ENCODE results near the gene MARCHF3. TPM values are rescaled to one million over a fixed set of nuclear protein-coding genes. Genes with fewer than 3 reads are reported as not detected.
"Not testable (repeated sequence)": the region's sequence is repeated elsewhere in the genome, so short reads cannot be mapped to it uniquely, and the experiment has no call there.

Gene MARCHF3
- total RNA-seq, 1 donor from 2014 or later = 26.6 TPM

DNA sequence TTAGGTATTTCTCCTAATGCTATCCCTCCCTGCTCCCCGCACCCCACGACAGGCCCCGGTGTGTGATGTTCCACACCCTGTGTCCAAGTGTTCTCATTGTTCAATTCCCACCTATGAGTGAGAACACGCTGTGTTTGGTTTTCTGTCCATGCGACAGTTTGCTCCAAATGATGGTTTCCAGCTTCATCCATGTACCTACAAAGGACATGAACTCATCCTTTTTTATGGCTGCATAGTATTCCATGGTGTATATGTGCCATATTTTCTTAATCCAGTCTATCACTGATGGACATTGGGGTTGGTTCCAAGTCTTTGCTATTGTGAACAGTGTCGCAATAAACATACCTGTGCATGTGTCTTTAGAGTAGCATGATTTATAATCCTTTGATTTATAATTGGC lies 23.2 kb upstream of the MARCHF3 start:
- ATAC-seq (ENCODE audit: poor library complexity); DNase-seq; intact Hi-C loops (cut with DNase I): not testable (repeated sequence)

DNA sequence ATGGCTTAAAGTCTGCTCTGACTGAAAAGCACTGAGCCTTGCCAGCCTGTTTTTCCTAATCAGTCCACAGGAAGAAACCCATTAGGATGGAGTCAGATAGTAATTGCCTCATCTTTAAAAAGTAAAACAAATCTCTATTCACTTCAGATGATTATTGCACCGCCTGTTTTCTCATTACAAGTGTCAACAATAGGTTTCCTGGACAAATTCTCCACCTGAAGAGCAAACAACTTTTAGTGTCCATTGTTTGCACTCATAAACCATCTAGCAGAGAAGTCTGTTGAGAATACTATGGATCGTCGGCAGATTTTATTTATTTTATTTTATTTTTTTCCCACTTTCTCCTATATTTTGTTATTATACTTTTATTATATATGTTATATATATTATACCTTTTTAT lies 22.7 kb upstream of the MARCHF3 start:
- no peak for DNase-seq
- intact Hi-C loops (cut with DNase I) = no loop called here
- no peak for ATAC-seq (ENCODE audit: poor library complexity)

DNA sequence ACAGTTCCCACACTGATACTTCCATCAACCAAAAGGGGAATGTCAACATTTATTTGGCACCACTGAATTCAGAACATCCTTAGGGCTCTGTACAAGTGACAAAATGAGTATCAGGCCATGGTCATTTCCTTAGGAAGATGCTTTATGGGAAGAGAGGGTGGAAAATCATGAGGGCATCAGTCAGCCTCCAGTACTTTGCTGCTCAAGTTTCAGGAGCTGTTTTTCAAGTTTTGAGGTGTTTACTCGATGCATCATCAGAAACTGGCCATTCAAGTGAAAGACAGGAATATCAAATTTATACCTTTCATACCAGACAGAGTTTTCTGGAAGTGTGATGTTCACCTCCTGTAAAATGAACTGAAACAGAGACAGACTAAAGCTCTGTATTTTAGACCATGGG lies 21.2 kb upstream of the MARCHF3 start:
- intact Hi-C loops (cut with DNase I) = no loop called here
- ATAC-seq (ENCODE audit: poor library complexity) (no peak), DNase-seq (no peak)

DNA sequence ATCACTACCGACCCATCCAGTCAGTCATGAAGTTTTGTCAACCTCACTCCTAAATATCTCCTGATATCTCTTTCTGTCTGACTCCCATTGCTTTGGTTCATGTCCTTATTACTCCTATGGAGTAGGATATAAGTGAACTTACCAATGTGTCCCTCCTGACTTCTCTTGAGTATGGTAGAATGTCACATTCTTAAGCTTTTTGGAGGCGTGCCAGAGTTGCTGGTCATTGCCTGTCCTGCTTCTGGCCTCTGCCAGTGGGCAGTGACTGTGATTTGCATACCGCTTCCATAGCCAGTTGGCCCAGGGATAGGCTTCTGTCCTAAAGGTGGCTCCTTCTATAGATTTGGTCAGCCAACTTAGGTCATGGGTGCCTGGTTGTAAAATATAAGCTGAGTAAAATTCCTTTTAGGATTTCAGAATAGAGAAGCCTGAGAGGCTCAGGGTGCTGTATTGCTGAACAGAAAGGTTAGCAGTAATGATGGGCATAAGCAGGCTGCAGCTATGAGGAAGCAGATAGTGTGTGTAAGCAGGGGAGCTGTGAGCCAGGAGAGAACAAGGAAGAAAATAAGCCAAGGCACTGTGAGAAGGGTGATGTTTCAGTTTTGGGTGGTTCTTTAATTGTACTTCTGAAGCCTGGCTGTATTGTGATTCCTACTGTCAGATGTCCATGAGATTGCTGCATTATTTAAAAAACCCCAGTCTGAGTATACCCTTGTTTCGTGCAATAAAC lies 16.1 kb upstream of the MARCHF3 start:
- DNase-seq = no peak
- intact Hi-C loops (cut with DNase I) = no loop called here
- ATAC-seq (ENCODE audit: poor library complexity) = no peak

DNA sequence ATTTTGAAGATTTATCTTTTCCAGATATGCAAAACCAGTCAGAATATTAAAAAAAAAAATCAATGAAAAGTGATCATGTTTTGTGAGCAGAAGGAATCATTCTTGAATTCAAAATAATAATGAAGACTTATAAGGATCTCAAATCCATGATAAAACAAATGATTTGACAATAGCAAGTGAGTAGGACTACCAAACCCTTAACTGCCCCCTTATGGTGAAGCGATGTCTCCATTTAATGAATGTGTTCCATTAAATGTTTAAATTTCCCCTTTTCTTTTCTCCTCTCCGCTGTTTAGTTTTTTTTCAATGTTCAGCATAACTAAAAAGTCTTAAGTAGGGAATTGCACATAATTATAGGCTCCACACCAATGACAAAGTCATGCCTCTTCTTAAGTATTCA lies 12.2 kb upstream of the MARCHF3 start:
- intact Hi-C loops (cut with DNase I) = loop anchor here (5.0 kb wide), 1 partner anchor 205 kb away; no protein-coding TSS in a partner anchor
- no peak for ATAC-seq (ENCODE audit: poor library complexity)
- DNase-seq = no peak

DNA sequence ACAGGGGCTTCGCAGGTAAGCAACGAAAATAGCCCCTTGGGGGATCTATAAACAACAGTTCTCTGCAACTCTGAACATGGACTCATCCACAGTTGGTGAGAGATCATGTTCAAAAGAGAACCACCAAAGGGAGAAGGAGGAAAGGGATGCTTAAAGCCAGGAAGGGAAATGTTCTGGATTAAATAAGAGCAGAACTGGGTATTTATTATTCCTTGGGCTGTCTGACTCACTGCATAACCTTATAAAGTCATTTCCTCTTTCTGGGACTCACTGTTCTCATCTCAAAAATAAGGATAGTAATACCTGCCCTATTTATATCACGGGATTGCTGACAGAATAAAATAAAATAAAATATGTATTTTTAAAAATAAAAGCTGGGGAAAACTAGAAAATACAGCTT lies 11.2 kb upstream of the MARCHF3 start:
- DNase-seq (no peak), ATAC-seq (ENCODE audit: poor library complexity) (peak; percentile 26)
- intact Hi-C loops (cut with DNase I) = loop anchor here (5.0 kb wide), 1 partner anchor 204 kb away; no protein-coding TSS in a partner anchor

DNA sequence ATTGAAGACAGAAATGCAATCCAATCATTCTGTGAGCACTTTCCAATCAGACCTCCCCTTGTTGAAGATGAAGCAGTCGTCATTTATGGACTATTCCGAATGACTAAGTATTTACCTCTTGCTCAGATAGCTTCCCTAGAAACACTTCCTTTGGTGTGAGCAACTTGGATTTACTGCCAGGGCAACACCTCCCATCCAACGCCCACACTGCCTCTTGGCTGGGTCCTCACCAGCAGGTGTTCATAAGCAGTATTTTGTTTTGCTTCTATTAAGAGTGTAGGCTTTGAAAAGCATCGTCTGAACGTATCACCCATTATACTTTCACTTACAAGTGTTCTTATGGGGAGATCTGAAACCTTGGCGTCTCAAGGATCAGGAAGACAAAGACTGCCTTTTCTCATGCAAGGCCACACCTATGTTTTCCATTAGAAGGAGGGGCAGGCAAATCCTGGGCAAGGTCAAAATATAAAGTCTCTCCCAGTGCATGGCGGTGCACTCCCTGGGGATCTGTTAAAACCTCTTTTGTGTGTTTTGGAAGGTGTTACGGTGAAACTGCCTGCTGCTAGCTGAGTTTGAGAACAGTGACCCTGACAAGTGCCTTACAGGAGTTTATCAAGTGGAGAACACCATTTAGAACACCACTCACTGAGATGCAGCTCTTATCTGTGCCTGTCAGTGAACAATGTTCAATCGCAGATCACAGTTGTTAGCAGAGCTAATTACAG lies 10.6 kb upstream of the MARCHF3 start:
- intact Hi-C loops (cut with DNase I) = loop anchor here (5.0 kb wide), 1 partner anchor 204 kb away; no protein-coding TSS in a partner anchor
- no peak for DNase-seq

DNA sequence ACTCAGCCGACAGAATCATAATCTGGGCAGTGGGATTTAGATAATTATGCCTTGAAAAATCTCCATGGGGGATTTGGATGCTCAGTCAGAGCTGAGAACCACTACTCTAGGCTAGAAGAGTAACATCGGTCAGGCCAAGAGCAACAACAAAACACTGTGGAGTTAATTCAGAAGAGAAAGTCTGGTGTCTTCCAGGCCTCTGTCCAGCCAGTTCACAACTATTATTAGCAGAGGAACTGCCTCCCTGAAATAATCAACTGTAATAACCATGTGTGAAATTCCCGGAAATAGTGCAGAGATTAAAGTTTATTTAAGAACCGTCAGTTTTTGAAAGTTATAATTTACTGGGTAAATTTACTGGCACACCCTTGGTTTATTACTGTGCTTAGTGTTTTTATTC lies 8.2 kb upstream of the MARCHF3 start:
- intact Hi-C loops (cut with DNase I) = no loop called here
- ATAC-seq (ENCODE audit: poor library complexity) (peak; percentile 71), DNase-seq (no peak)

More for the DNA sequence above, 10.6 kb upstream of the MARCHF3 start:
- ATAC-seq (ENCODE audit: poor library complexity) = peak; percentile 62

DNA sequence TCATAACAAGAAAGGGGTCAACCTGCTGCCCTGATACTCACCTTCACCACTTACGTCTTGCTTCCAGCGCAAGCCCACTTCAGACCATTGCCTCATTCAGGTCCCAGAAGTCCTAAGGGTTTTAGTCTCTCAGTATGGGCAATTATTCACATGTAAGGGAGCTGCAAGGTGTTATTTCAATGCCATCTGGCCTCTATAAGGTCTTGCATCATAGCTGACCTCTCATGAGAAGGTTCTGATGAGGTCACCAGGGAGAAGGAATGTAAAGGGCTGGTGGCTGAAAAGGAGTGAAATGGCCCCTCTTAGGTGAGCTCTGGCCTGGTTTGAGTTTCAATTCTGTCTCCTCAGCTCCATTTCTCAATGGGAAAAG lies 1.5 kb upstream of the MARCHF3 start:
- DNase-seq = no peak
- no peak for ATAC-seq (ENCODE audit: poor library complexity)
- intact Hi-C loops (cut with DNase I) = no loop called here

DNA sequence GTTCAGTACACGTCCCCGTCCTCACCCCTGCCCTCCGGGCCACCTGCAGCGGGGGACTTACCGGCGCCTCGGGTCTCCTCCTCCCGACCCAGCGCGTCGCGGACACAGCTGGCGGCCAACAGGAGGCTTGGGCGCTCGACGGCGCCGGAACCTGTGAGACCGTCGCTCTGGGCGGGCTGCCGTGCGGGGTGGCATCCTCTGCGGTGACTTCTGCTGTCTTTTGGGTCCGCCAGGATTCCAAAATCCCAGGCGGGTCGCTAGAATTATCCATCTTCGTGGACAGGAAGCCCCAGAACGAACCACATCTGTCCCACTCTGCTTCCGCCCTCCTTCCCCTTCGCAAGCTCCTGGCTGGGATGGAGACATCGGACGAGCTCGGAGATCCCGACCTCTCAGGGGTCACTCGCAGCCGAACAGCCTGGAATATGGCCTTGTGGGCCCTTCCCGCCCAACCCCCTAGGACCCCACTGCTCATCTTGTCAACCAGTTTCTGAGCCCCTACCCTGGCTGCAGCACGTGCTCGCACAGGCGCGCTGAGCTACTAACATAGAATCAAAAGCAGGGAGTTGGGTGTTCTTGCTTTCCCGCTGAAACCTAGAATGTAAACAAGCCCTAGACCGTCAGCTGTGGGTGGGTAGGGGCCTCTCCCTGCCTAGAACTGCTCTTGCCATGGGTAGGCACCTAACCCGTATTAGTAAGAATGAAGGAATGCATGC lies 947 bp upstream of the MARCHF3 start:
- intact Hi-C loops (cut with DNase I) = no loop called here
- ATAC-seq (ENCODE audit: poor library complexity) (peak; percentile 9), DNase-seq (peak; percentile 53)

DNA sequence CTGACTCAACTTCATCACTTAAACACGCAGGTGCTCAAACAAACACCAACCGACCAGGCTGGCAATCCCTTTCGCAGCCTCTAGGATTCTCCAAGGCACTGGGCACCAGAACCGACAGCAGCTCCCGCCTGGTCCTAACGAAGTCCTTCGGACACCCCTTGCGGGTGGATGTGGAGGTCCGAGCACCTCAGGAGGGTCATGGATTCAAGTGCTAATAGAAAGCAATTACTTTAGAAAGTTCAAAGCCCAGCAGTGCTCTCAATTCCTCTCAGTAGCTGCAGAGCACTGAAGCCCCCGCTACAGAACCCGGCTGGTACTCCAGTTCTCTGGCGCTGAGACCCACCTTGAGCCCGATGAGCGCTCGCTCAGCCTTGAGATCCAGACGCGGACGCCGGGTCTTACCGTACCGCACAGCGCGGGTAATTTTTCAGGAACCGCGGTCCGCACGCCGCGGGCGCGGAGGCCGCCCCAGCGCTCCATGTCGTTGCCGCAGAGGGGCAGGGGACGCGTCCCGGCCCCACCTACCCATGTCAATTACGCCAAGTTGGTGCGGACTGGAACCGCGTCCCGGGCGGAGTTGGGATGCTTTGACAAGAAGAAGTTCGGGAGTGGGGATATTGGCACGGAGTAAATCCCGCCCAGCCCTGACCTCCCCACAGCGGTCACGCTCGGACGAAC lies 638 bp downstream of the MARCHF3 start:
- DNase-seq (peak; percentile 63), ATAC-seq (ENCODE audit: poor library complexity) (peak; percentile 52)
- intact Hi-C loops (cut with DNase I) = loop anchor here (10.0 kb wide), 1 partner anchor 55 kb away; no protein-coding TSS in a partner anchor

DNA sequence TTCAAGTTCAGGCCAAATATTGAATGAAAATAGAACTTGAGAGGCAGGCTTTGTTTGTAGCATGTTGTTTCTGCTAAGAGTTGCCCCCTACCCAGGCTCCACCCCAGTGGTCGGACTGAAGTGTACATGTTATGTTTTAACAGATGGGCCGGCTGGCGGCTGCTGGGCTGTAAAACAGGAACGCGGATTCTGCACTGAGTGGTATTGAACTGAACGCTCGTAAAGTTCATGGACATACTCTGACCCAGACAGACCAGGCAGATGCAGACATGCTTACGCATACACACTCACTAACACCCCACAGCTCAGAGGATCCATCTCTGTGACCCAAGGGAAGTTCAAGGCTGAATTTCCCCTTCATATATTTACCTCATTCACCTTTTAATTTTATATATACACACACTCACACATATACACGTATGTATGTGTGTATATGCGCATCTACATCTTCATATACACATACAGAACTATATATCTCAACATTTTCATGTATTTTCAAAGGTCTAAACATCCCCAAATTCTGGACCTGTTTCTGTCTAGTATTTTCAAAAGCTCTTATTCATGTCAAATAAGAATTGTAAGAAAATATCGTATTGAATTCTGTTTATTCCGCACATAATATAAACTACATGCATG lies 1.4 kb downstream of the MARCHF3 start:
- no peak for DNase-seq
- intact Hi-C loops (cut with DNase I) = loop anchor here (10.0 kb wide), 1 partner anchor 54 kb away; no protein-coding TSS in a partner anchor
- no peak for ATAC-seq (ENCODE audit: poor library complexity)

DNA sequence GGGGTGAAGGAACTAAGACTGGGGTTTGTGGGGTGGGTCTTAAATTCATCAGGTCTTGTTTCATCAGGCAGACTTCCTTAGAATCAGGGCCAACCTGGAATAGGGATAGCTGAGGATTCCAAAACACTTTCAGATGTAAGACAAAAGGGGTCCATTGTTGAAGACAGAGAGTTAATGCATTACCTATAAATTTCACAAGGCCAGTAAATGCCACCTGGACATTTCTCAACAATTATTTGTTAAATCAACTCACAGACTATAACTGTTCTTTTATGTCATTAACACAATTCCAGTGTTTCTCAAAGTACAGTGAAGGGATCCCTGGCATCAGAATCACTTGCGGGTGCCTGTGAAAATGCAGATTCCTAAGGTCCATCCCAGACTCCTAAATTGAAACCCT lies 2.8 kb downstream of the MARCHF3 start:
- DNase-seq (no peak), ATAC-seq (ENCODE audit: poor library complexity) (no peak)
- intact Hi-C loops (cut with DNase I) = loop anchor here (10.0 kb wide), 1 partner anchor 53 kb away; no protein-coding TSS in a partner anchor

DNA sequence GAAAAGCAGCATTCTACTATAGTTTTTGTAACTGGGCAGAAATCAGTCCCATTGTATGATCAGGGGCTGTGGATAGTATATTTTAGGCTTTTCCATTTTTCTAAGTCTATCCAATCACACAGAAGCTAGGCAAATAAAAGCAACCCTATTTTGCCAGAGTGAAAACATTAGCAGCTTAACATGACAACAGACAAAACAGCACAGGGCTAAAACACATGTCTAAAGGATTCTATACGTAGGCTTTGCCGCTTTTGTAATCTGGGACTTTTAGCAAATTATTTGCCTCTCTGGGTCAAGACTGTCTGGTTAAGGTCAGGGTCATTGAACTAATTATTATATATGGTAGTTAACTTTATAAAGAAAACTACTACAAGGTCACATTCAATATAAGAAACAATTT lies 4.2 kb downstream of the MARCHF3 start:
- DNase-seq (no peak), ATAC-seq (ENCODE audit: poor library complexity) (no peak)
- intact Hi-C loops (cut with DNase I) = loop anchor here (10.0 kb wide), 1 partner anchor 51 kb away; no protein-coding TSS in a partner anchor

DNA sequence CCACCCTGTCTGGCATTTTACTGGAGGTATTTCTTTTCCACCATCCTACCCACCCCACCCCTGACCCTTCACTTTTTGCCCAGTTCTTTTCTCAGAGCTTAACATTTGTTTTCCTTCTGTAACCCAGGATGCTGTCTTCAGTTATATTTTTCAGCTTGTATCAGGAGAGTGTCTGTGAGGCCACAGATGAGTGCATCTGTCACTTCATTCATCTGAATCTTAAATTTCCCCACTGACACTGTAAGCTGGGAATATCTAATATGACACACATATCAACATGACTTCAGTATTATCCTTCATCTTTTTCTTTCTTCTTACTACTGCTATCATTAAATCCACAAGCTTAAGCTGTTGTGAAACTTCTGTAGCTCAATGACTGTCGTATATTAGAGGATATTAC lies 4.9 kb downstream of the MARCHF3 start:
- intact Hi-C loops (cut with DNase I) = loop anchor here (10.0 kb wide), 1 partner anchor 51 kb away; no protein-coding TSS in a partner anchor
- DNase-seq (no peak), ATAC-seq (ENCODE audit: poor library complexity) (no peak)

DNA sequence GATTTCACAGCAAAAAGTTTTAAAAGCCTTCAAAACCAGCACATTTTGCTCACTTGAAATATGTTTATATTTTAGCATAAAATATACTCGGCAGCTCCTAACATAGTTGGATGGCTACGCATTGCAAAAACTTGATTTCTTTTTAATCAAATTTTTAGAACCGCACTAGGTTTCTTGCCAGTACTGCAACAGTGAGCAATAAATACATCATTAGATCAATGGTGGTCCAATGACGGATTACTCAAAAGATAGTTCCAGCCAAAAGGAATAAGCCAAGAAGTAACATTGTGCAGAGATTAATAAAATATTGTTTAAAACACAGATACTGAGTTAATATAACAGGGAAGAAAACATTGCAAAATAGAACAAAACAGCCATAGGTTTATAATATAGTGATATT lies 5.5 kb downstream of the MARCHF3 start:
- DNase-seq (no peak), ATAC-seq (ENCODE audit: poor library complexity) (no peak)
- intact Hi-C loops (cut with DNase I) = loop anchor here (10.0 kb wide), 1 partner anchor 50 kb away; no protein-coding TSS in a partner anchor

DNA sequence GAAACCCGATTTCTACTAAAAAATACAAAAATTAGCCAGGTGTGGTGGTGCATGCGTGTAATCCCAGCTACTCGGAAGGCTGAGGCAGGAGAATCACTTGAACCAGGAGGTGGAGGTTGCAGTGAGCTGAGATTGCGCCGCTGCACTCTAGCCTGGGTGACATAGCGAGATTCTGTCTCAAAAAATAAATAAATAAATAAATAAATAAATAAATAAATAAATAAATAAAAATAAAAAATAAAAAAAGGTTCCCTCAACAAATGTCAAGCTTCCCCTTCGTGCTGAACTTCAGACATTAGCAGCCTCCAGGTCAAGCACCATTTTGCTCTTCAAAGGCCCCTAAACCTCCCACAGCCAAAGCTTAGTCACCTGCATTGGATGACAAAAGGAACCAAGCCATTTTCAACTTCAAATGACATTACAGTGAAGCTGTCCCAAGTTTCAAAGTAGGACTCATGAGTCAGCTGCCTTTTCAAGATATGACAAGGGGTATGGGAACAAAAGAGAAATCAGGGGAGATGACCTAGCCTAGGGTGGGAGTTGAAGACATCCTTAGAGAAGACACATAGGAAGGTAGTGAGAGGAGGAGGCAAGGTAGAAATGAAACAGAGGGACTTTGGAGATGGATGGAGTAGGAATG lies 6.7 kb downstream of the MARCHF3 start:
- ATAC-seq (ENCODE audit: poor library complexity); DNase-seq: not testable (repeated sequence)
- intact Hi-C loops (cut with DNase I) = loop anchor here (10.0 kb wide), 1 partner anchor 49 kb away; no protein-coding TSS in a partner anchor

DNA sequence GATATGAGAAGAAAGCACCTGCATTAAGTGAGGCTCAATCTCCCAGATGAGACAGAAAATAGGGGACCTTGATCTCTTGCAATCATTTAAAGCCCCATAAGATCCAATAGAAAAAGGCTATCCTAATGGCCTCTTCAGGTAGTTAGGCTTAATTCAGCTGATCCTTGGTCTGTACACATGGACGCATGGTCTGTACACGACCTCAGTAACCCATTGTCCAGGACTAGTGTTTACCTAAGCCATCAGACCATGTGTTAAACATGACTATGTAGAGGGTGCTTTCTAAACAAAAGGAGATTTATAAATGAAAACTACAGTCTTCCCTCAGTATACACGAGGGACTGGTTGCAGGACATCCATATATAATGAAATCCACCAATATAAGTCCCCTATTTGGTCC lies 7.5 kb downstream of the MARCHF3 start:
- DNase-seq (no peak), ATAC-seq (ENCODE audit: poor library complexity) (no peak)
- intact Hi-C loops (cut with DNase I) = loop anchor here (10.0 kb wide), 1 partner anchor 48 kb away; no protein-coding TSS in a partner anchor
